ENCODE data around the gene PFKP. TPM values are rescaled to one million over a fixed set of nuclear protein-coding genes. Genes with fewer than 3 reads are reported as not detected.

The PFKP gene
- total RNA-seq, 4 donors from 2014 or later: 22.9 to 74.5 (median 43.8) TPM

- Histone ChIP-seq H3K4me1 (no peaks in the 10 kb centered on the region), H3K4me3 (no peak overlapping the region), H3K27me3 (no peaks in the 10 kb centered on the region), H3K27ac (no peak overlapping the region), H3K36me3 (no peaks in the 10 kb centered on the region), H3K9me3 (no peaks in the 10 kb centered on the region)
- TF ChIP-seq POLR2A (IDR thresholded peaks at IDR 0.05) (no peak), CTCF (IDR thresholded peaks at IDR 0.05) (no peak)
- intact Hi-C loops (cut with DNase I; ENCODE audit: low total_unique reads): no loop called here
- no peak for DNase-seq
Observed at GRCh38 chr10:3023892-3024291, 43.5 kb upstream of the PFKP start.

- no peaks in the 10 kb centered on the region for H3K4me1 ChIP-seq
- no peak overlapping the region for H3K4me3 ChIP-seq
- H3K27me3 ChIP-seq: no peaks in the 10 kb centered on the region
- H3K27ac ChIP-seq: no peak overlapping the region
- intact Hi-C loops (cut with DNase I; ENCODE audit: low total_unique reads): no loop called here
- DNase-seq: no peak
- no peak for TF ChIP-seq CTCF (IDR thresholded peaks at IDR 0.05)
- no peak for TF ChIP-seq POLR2A (IDR thresholded peaks at IDR 0.05)
- no peaks in the 10 kb centered on the region for H3K36me3 ChIP-seq
- no peaks in the 10 kb centered on the region for H3K9me3 ChIP-seq
Observed at GRCh38 chr10:3025026-3025683, 42.2 kb upstream of the PFKP start.

- Histone ChIP-seq H3K27ac (no peak overlapping the region), H3K4me1 (no peaks in the 10 kb centered on the region), H3K4me3 (no peak overlapping the region), H3K36me3 (no peaks in the 10 kb centered on the region), H3K9me3 (no peaks in the 10 kb centered on the region), H3K27me3 (no peaks in the 10 kb centered on the region)
- TF ChIP-seq CTCF (IDR thresholded peaks at IDR 0.05): no peak
- TF ChIP-seq POLR2A (IDR thresholded peaks at IDR 0.05): no peak
- no peak for DNase-seq
- intact Hi-C loops (cut with DNase I; ENCODE audit: low total_unique reads): no loop called here
Observed at GRCh38 chr10:3027866-3028265, 39.5 kb upstream of the PFKP start.

GRCh38 chr10:3028441-3028840 lies 38.9 kb upstream of the PFKP start:
- H3K4me3 ChIP-seq: no peak overlapping the region
- H3K36me3 ChIP-seq: no peaks in the 10 kb centered on the region
- no peak for TF ChIP-seq POLR2A (IDR thresholded peaks at IDR 0.05)
- TF ChIP-seq CTCF (IDR thresholded peaks at IDR 0.05): no peak
- H3K27me3 ChIP-seq: no peaks in the 10 kb centered on the region
- intact Hi-C loops (cut with DNase I; ENCODE audit: low total_unique reads): no loop called here
- H3K4me1 ChIP-seq: no peaks in the 10 kb centered on the region
- no peaks in the 10 kb centered on the region for H3K9me3 ChIP-seq
- H3K27ac ChIP-seq: no peak overlapping the region
- no peak for DNase-seq

- no peaks in the 10 kb centered on the region for H3K36me3 ChIP-seq
- TF ChIP-seq POLR2A (IDR thresholded peaks at IDR 0.05) (no peak), CTCF (IDR thresholded peaks at IDR 0.05) (no peak)
- no peaks in the 10 kb centered on the region for H3K27me3 ChIP-seq
- DNase-seq: no peak
- H3K4me3 ChIP-seq: no peak overlapping the region
- no peaks in the 10 kb centered on the region for H3K9me3 ChIP-seq
- H3K27ac ChIP-seq: no peak overlapping the region
- intact Hi-C loops (cut with DNase I; ENCODE audit: low total_unique reads): no loop called here
- H3K4me1 ChIP-seq: no peaks in the 10 kb centered on the region
Observed at GRCh38 chr10:3030765-3031164, 36.6 kb upstream of the PFKP start.
